Activated CD8-positive, alpha-beta memory T cell treated with anti-CD3 and anti-CD28 coated beads, Interleukin-2, amount 50 U/mL, for 4 hours (primary cell): Measurements from ENCODE around the gene EPHA10.
"Not testable (repeated sequence)": the region's sequence is repeated elsewhere in the genome, so short reads cannot be mapped to it uniquely, and the experiment has no call there.

Experiments used
- DNase-seq: peaks from one replicate; pipeline ENCODE4 v3.0.0-alpha.2; 2020

The EPHA10 gene

GRCh38 chr1:37767488-37767887 is 2.6 kb upstream of the EPHA10 start:
- no peak for DNase-seq

GRCh38 chr1:37765916-37766664 is 1.2 kb upstream of the EPHA10 start:
- no peak for DNase-seq

- no peak for DNase-seq
These were observed 500 bp downstream of the EPHA10 start for GRCh38 chr1:37764414-37764825.

- DNase-seq: no peak
These were observed 1.0 kb downstream of the EPHA10 start for GRCh38 chr1:37763791-37764413.

- DNase-seq: no peak
These were observed 2.4 kb downstream of the EPHA10 start for GRCh38 chr1:37762516-37762915.

GRCh38 chr1:37761416-37762095 is 3.4 kb downstream of the EPHA10 start:
- no peak for DNase-seq

- DNase-seq: no peak
These were observed 5.5 kb downstream of the EPHA10 start for GRCh38 chr1:37759451-37759850.

- no peak for DNase-seq
These were observed 8.9 kb downstream of the EPHA10 start for GRCh38 chr1:37755951-37756560.

GRCh38 chr1:37755290-37755689 is 9.6 kb downstream of the EPHA10 start:
- DNase-seq: no peak

- no peak for DNase-seq
These were observed 11.2 kb downstream of the EPHA10 start for GRCh38 chr1:37753473-37754321.

- no peak for DNase-seq
These were observed 12.1 kb downstream of the EPHA10 start for GRCh38 chr1:37752583-37753471.

- no peak for DNase-seq
These were observed 12.7 kb downstream of the EPHA10 start for GRCh38 chr1:37752213-37752582.

GRCh38 chr1:37748565-37748964 is 16.4 kb downstream of the EPHA10 start:
- DNase-seq: no peak

- no peak for DNase-seq
These were observed 18.1 kb downstream of the EPHA10 start for GRCh38 chr1:37746806-37747205.

GRCh38 chr1:37741662-37742061 is 23.3 kb downstream of the EPHA10 start:
- no peak for DNase-seq

GRCh38 chr1:37741130-37741529 is 23.8 kb downstream of the EPHA10 start:
- DNase-seq: no peak

- DNase-seq: no peak
These were observed 25.7 kb downstream of the EPHA10 start for GRCh38 chr1:37739222-37739621.

- DNase-seq: not testable (repeated sequence)
These were observed 26.3 kb downstream of the EPHA10 start for GRCh38 chr1:37738619-37739018.

- DNase-seq: not testable (repeated sequence)
These were observed 26.9 kb downstream of the EPHA10 start for GRCh38 chr1:37737975-37738374.

GRCh38 chr1:37734629-37735591 is 30.0 kb downstream of the EPHA10 start:
- no peak for DNase-seq
